GM18870 (cell line): ENCODE results near the gene FAM53B.
"Not testable (repeated sequence)": the region's sequence is repeated elsewhere in the genome, so short reads cannot be mapped to it uniquely, and the experiment has no call there.

Experiments
- ATAC-seq: cut with Tn5 transposase; IDR thresholded peaks from one replicate; pipeline ENCODE4 v1.9.1; 2021; ENCODE audit warnings: moderate library complexity; ENCODE audit not compliant: unreplicated experiment

Gene FAM53B

GRCh38 chr10:124615259-124615658 lies 128.9 kb downstream of the FAM53B start:
- ATAC-seq, result no peak

DNA sequence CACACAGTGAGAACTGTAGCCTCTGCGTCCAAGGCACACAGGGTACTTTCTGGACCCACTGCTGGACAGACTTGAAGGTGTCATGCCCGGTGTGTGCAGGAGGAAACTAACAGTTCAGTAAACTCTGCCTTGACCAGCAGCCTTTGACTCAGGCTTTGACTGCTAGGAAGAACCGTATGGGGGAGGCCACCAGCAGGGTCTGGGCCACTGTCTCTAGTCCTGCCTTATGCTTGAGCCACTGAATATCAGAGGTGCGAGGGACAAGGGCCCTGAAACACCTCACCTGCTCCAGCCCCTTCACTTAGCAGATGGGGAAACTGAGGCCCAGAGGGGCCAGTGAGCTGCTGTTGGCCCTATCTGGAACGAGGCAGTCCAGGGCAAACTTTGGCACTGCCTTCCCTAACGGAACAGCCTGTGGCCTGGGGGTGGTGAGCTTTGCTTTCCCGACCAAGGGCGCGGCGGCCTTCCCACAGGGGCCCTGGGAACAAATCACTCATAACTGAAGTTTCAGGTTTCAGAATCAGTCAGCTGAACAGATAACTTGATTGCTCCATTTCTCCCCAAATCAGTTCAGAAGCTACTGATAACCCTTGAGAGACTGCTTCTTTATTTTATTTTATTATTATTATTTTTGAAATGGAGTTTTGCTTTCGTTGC lies 130.0 kb downstream of the FAM53B start:
- peak; percentile 49 for ATAC-seq

DNA sequence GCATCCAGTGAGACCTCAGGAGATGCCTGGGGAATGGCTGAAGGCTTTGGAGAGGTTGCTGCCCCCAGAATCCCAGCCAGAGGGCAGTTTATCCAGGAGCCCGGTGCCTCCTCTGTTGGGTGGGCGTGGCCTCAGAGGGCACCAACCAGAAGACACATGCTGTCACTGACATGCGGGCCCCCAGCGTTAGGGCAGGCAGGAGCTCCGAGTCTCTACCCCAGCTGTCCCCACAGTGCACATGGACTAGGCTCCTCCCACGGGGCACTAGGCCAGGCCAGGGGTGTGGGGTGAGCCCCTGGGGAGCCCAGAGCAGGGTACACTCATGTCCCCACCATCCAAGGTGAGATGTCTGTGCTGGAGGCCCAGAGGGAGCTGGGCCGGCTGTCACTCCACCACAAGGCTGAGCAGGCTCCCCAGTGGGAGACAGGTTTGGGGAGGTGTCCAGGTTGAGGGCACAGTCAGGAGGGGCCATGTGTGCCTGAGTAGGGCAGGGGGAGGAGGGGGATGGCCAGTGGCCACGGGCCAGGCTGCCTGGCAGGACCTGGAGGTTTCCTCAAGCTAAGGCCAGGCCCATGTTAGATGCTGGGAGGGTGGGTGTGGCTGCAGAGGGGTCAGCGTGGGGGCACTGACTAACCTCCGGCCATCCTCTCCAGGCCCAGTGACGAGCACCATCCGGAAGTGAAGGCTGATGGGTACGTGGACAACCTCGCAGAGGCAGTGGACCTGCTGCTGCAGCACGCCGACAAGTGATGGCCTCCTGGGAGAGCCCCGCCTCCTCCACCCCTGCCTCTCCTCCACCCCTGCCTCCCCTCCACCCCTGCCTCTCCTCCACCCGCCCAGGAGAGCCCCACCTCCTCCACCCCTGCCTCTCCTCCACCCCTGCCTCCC lies 131.3 kb downstream of the FAM53B start:
- no peak for ATAC-seq

GRCh38 chr10:124611738-124612137 lies 132.4 kb downstream of the FAM53B start:
- no peak for ATAC-seq

- ATAC-seq, result not testable (repeated sequence)
Observed at GRCh38 chr10:124610851-124611250, 133.3 kb downstream of the FAM53B start.

DNA sequence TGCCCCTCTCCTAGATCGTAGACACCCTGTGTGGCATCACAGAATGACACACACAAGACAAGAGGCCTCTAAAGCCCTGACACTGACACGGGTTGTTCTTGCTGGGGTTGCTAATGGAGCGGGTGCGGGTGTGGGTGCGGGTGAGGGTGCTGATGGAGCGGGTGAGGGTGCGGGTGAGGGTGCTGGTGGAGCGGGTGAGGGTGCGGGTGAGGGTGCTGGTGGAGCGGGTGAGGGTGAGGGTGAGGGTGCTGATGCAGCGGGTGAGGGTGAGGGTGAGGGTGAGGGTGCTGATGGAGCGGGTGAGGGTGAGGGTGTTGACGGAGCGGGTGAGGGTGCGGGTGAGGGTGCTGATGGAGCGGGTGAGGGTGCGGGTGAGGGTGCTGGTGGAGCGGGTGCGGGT lies 134.0 kb downstream of the FAM53B start:
- not testable (repeated sequence) for ATAC-seq

- no peak for ATAC-seq
Observed at GRCh38 chr10:124609698-124610097, 134.5 kb downstream of the FAM53B start.

- no peak for ATAC-seq
Observed at GRCh38 chr10:124608093-124608721, 136.0 kb downstream of the FAM53B start.

DNA sequence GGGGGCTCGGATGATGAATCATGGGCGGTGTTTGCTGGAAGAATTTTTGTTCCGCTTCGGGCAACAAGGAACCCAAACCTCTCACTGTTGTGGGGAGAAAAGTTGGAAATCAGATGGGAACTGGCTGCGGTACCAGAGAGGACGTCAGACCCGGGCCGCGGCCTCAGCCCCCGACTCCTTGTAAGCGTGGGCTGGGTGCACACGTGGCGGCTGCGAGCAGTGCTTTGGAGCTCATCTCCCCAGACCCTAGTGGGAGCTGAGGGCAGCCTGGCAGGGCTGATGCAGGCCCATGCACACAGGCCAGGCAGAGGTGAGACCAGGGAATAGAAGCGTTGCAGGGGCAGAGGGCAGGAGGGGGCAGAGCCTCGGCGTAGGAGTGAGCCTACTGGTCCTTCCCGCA lies 136.5 kb downstream of the FAM53B start:
- ATAC-seq, result no peak

DNA sequence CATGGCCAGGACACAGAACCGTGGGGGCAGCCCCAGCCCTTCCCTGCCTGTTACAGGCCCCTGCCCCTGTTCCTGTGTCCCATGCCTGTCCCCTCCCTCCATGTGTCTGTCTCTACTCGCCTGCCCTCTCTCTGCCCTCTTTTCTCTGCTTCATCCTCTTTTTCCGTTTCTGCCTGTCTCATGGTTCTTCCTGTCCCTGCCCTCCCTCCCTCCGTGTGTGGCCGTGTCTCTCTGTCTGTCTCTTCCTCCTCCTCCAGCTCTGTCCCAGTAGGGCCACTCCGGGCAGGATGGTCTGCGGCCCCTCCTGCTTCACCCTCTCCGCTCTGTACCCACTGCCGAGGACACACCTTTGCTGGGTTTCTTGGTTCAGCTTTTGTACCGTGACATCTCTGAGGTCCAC lies 137.4 kb downstream of the FAM53B start:
- ATAC-seq, result no peak

DNA sequence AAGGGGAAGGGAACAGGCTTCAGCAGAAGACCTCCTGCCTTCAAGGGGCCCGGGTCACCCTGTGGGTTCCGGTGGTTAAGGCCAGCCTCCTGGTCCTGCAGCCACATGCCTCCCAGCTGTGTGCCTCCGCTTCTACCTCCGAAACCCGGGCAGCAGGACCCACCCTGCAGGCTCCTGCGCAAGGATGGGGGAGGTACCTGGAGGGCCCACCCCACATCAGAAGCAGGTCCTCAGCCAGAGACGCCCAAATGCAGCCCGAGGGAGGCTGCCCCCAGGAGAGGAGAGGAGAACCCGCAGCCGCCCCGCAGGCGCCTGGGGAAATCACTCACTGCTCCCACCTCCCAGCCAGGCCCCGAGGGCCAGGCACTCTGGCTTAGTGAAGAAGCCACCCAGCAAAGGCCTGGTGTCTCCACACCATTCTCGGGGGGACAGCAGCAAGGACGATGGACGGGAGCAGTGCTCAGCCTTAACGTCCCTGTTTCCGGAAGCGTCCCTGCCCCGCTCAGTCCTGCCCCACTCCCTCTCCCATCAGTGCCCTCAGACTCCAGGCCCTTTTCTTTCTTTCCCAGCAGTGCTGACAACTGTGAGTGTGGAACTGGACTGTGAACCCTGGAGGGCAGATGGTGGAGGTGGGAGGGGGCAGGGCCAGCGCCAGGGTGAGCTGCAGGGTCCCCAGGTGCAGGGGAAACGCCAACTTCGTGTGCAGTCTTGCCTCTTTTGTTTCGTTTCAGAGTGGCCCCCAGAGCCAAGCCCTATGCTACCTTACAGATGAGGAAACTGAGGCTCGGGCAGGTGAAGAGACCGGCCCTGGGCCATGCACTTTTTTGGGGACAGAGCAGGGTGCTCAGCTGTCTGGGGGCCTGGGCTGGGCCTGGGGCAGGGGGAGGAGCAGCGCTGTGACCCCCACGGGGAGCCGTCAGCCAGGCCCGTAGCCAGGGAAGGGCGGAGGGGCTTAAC lies 138.0 kb downstream of the FAM53B start:
- no peak for ATAC-seq

DNA sequence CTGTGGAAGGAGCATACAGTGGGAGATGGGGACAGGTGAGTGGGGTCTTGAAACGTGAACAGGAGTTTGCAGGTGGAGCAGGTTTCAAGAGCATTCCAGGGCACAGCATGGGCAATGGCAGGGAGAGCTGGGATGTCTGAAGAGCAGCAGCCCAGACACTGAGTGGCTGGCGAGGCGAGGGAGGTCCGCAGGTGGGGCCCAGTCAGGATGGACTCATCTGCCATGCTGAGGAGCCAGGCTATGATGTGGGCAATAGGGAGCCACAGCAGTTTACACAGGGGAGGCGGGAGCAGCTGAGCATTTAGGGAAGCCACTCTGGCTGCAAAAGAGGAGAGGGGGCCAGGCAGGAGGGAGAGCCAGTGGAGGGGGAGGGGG lies 138.7 kb downstream of the FAM53B start:
- ATAC-seq, result no peak

- ATAC-seq, result no peak
Observed at GRCh38 chr10:124605001-124605370, 139.2 kb downstream of the FAM53B start.

DNA sequence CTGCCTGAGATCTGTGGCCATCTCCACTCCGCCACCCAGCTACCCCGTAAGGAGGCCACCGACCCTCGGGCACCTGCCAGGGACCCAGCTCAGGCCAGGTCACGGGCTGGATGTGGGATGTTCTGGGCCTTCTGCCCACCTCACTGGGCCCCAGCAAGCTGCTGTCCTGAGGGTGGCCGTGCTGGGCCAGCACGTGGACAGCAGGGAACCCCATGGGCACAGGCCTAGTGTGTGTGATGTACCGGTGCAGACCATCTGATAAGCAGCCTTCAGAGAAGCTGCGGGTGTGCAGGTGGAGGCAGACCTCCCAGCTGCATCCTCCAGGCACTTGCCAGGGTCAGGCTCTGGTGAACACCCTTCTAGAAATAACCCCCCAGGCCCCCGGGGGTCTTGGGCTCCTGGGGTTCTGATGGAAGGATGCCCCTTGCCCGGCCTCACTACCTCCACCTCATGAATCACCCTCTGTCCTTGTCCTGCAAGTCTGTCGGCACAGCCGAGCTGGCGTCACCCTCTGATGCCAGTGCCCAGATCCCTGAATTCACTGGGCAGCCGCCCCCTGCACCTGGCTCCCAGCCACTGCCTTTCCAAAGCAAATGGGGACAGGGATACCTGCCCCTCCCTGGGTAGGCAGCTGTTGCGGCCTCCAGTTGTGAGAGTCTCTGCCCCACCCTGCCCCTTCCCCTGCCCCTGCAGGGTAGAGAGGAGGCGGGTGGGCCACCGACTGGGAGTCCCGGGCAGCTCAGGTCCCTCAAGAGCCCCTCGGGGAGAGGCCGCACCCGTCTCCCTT lies 139.8 kb downstream of the FAM53B start:
- no peak for ATAC-seq

DNA sequence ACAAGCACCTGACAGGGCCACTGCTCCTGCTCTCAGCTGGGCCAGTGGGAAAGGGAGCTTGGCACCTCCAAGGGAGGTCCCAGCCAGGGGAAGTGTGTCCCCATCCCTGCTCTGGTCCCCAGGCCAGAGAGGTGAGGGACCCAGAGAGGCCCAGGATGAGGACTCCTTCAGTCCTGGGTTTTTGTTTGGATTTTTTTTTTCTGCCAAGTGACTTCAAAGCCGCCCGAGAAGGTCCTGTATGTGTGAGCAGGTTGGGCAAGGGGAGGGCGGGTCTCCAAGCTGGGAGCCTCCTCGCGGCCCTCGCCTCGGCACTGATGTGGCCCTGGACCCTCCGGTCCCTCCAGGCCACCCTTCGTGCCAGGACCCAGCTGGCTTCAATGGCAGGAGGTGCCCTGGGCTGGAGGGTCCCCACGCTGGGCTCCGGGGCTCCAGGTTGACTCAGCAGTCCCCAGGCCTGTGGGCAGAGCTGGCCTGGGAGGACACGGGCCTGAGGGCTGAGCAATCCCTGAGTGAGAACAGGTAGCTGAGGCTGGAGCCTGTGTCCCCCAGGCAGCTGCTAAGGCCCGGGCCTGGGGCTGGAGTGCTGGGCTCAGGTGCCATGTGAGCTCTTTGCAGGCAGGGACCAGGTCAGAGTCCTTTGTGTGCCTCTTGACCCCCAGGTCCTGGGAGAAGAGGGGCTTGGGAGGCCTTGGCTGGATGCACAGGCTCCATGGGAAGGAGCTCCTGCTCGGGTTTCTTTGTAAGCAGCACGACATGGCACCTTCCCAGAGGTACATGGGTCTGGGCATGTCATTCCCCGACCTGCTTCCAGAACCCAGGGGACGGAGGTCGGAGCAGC lies 140.6 kb downstream of the FAM53B start:
- ATAC-seq, result no peak

DNA sequence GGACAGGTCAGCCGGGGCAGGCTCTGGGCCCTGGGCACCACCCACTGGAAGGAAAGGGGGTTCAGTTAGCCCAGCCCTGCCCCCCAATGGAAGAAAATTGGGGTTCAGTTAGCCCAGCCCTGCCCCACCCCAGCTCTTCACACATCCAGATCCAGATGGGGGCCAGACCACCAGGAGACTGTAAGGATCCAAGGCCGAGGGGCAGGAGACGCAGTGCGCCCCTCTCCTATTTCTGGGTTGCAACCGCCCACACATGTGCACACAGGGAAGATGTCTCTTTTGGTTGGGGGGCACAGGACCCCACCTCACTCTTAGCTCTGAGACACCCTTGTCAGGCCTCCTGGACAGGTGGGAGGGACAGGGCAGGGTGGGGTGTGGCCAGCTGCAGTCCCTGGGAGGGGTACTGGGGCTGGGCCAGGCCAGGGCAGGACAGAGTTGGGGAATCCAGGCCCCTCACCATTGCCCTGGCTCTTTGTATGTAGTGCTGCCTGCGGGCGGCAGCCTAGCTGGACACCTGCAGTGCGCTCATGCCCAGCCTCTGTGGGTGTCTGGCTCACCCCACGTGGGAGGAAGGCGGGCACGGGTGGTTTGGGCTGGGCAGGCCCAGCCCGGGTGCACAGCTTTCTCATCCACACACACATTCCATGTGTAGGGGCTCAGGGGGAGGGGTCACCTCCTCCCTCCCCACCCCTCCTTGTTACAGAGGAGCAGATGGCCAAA lies 141.4 kb downstream of the FAM53B start:
- ATAC-seq, result no peak

DNA sequence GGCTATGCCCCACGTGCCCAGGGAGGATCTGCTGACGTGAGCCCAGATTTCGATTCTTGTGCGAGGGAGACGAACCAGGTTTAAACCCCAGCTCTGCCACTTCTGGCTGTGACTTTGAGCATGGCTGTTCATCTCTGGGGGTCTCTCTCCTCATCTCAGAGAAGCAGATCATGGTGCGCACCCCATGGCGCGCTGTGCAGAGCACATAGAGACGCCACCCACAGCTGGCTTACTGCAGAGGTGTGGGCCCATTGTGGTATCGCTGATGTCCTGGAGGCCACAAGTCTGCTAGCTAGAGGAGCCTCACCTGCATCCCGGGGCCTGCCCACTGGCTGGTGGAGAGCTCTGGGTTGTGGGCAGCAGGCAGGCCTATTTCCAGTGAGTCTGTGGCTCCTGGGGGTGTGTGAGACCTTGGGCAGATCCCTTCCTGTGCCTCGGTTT lies 142.0 kb downstream of the FAM53B start:
- ATAC-seq, result no peak

DNA sequence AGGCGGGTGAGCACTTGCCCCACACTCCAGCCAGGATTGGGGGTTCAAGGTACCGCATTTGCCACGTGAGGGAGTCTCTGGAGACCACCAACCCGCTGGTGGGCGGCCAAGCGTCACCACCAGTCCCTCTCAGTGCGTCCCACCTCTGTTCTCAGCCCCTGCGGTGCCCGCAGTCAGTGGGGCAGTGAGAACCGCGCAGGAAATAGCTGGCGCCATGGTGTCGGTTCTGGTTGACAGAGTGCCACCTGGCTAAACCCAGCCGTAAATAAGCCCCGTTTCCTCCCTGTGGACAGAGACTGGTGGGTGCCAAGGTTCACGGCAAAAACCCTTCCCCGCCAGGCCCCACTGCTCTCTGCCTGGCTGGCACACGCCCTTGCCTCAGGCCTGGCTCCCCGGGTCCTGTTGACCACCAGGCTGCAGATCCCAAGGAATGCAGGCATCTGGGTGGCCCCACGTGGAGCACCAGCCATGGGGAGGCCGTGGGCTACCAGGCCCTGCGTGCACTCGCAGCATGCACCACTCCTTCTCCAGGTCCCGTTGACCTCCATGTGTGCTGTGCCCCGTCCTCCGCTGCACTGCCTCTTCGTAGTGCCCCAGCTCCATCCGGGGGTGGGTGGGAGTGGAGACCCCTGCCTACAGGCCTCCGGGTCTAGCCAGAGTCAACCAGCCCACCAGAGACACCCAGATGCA lies 142.6 kb downstream of the FAM53B start:
- ATAC-seq, result no peak
